Head of caudate nucleus (tissue), 42 donors: Measurements from ENCODE around the gene RPS6KB1.
"Not testable (repeated sequence)": the region's sequence is repeated elsewhere in the genome, so short reads cannot be mapped to it uniquely, and the experiment has no call there.

ENCODE experiments used
- DNase-seq, 42 donors: peaks; one replicate each; pipeline versions ENCODE4 v3.0.0 to v3.0.0-alpha.2; 2020 to 2021; ENCODE audit warnings: mixed read lengths in 7 of 42
- intact Hi-C: fragments of 100-400 bp; cut with DNase I; formaldehyde crosslinking; loops from one replicate; pipeline ENCODE4 v1.15.0; 2022

Gene RPS6KB1

GRCh38 chr17:59996608-59997007 is 103.7 kb downstream of the RPS6KB1 start:
- DNase-seq, intact Hi-C loops: not testable (repeated sequence)
